HepG2 (cell line): ENCODE data around the gene AGBL3. TPM values are rescaled to one million over a fixed set of nuclear protein-coding genes. Genes with fewer than 3 reads are reported as not detected.
"Not testable (repeated sequence)": the region's sequence is repeated elsewhere in the genome, so short reads cannot be mapped to it uniquely, and the experiment has no call there.

Source experiments
- ATAC-seq: fragments of 200-7000 bp; cut with Tn5 transposase; 3 replicates; pipeline ENCODE4 v1.9.1; 2020; ENCODE audit warnings: mild to moderate bottlenecking, moderate library complexity
- BruUV-seq: library from RNA; stranded (reverse); fragments of 400-500 nt; replicated peaks from 2 replicates; lab custom pipeline; 2021; lab: Mats Ljungman, UMichigan
- CTCF ChIA-PET: fragments of 300-600 bp; formaldehyde crosslinking; extraction: SDS; loops from one replicate; lab custom pipeline; 2021; ENCODE audit warnings: low total read pairs, inconsistent platforms, low intra/inter-chr PET ratio; lab: Yijun Ruan, JAX
- POLR2A ChIA-PET: fragments of 350-600 bp; sonication (Branson Sonifier 250); formaldehyde crosslinking; loops from one replicate; lab custom pipeline; 2020; ENCODE audit warnings: antibody characterized with exemption, inconsistent platforms; lab: Yijun Ruan, JAX
- DNase-seq: peaks from one replicate; pipeline ENCODE4 v3.0.0-alpha.2; 2015; ENCODE audit warnings: low spot score
- FAIRE-seq: peaks from 3 replicates; lab custom pipeline; 2011; peaks lifted over from hg19 to GRCh38; lab: Jason Lieb, UNC
- H2AFZ ChIP-seq: one replicate; pipeline ENCODE4 v1.6.1; 2011; ENCODE audit warnings: low read length, inconsistent platforms
- H3K27ac ChIP-seq: fragments of 300-600 bp; 3 replicates; pipeline ENCODE4 v1.8.0; 2011; ENCODE audit warnings: mixed run types, mild to moderate bottlenecking, mixed read lengths, low read length, inconsistent platforms; ENCODE audit not compliant: insufficient read depth; ENCODE audit errors: extremely low read length
- H3K27me3 ChIP-seq, 2 experiments: fragments of 200-600 bp in 1 of 2; 2 replicates in 1 of 2; 3 replicates in 1 of 2; pipeline versions ENCODE4 v1.6.0 to v1.8.0; 2011; ENCODE audit warnings: low read length in 2 of 2, mild to moderate bottlenecking in 2 of 2, moderate library complexity in 2 of 2, inconsistent platforms in 1 of 2; ENCODE audit not compliant: insufficient read depth in 2 of 2, control insufficient read depth in 1 of 2
- H3K36me3 ChIP-seq, 2 experiments: fragments of 200-600 bp in 1 of 2; replicated peaks in 1 of 2; 2 replicates in 1 of 2; 3 replicates in 1 of 2; pipeline versions ENCODE4 v1.5.1 to v1.8.0; 2011; ENCODE audit warnings: low read length in 2 of 2, inconsistent platforms in 1 of 2; ENCODE audit not compliant: insufficient read depth in 2 of 2, control insufficient read depth in 1 of 2
- H3K4me1 ChIP-seq: 2 replicates; pipeline ENCODE4 v1.5.1; 2012; ENCODE audit warnings: low read length, inconsistent platforms; ENCODE audit not compliant: insufficient read depth
- H3K4me2 ChIP-seq: 2 replicates; pipeline ENCODE4 v1.6.0; 2011; ENCODE audit warnings: low read depth, low read length, inconsistent platforms
- H3K4me3 ChIP-seq, 3 experiments: fragments of 200-600 bp in 1 of 3; sonication (generic), shearing (Covaris generic) in 1 of 3; replicated peaks in 1 of 3; 2 replicates each; pipeline ENCODE4 v1.5.1; 2011 to 2016; ENCODE audit warnings: low read length in 3 of 3, inconsistent platforms in 2 of 3, low read depth in 2 of 3, mild to moderate bottlenecking in 2 of 3, control low read depth in 1 of 3, mixed read lengths in 1 of 3; ENCODE audit not compliant: insufficient read depth in 1 of 3
- H3K79me2 ChIP-seq: one replicate; pipeline ENCODE4 v1.6.1; 2011; ENCODE audit warnings: low read length, inconsistent platforms; ENCODE audit not compliant: insufficient read depth
- H3K9ac ChIP-seq: 2 replicates; pipeline ENCODE4 v1.6.0; 2011; ENCODE audit warnings: mild to moderate bottlenecking, low read depth, low read length, inconsistent platforms; ENCODE audit not compliant: insufficient read depth
- H3K9me3 ChIP-seq: 2 replicates; pipeline ENCODE4 v1.5.1; 2012; ENCODE audit warnings: mild to moderate bottlenecking, low read length
- H4K20me1 ChIP-seq: 2 replicates; pipeline ENCODE4 v1.6.0; 2011; ENCODE audit warnings: inconsistent platforms, mild to moderate bottlenecking, low read length, moderate library complexity; ENCODE audit not compliant: insufficient read depth
- CBX2 ChIP-seq, 2 experiments: fragments of 200-600 bp in 1 of 2; sonication (generic); formaldehyde crosslinking in 1 of 2; IDR thresholded peaks; 2 replicates each; pipeline versions ENCODE4 v1.7.0 to v1.8.1; 2018 to 2022; ENCODE audit warnings: low read depth in 2 of 2, low read length in 1 of 2, mild to moderate bottlenecking in 1 of 2, missing genetic modification reagents in 1 of 2
- ETV5 ChIP-seq: IDR thresholded peaks from 2 replicates; pipeline ENCODE4 v1.6.1; 2018; ENCODE audit warnings: missing biosample characterization, missing genetic modification reagents, inconsistent platforms, borderline replicate concordance
- NPAS2 ChIP-seq: sonication (generic); formaldehyde crosslinking; IDR thresholded peaks from 2 replicates; pipeline ENCODE4 v1.8.0; 2022; ENCODE audit warnings: mild to moderate bottlenecking, missing genetic modification reagents, borderline replicate concordance
- ZFP36L1 ChIP-seq: sonication (generic); formaldehyde crosslinking; IDR thresholded peaks from 2 replicates; pipeline ENCODE4 v1.8.0; 2022; ENCODE audit warnings: mild to moderate bottlenecking, missing genetic modification reagents, moderate library complexity
- ZKSCAN1 ChIP-seq: fragments of 150-350 bp; IDR thresholded peaks from 2 replicates; pipeline ENCODE4 v1.6.1; 2014; ENCODE audit warnings: low read length
- ZMAT3 ChIP-seq: sonication (generic); formaldehyde crosslinking; conservative IDR thresholded peaks from 2 replicates; pipeline ENCODE4 v1.7.0; 2021; ENCODE audit warnings: missing genetic modification reagents
- ZNF589 ChIP-seq: sonication (generic); formaldehyde crosslinking; conservative IDR thresholded peaks from 2 replicates; pipeline ENCODE4 v1.8.0; 2022; ENCODE audit warnings: mild to moderate bottlenecking, moderate library complexity, missing genetic modification reagents
- ZNF619 ChIP-seq: sonication (generic); formaldehyde crosslinking; IDR thresholded peaks from 2 replicates; pipeline ENCODE4 v1.4.0; 2020; ENCODE audit warnings: mild to moderate bottlenecking, missing genetic modification reagents
- WGBS: methylation state at CpG from one replicate; pipeline ENCODE4 v1.1.6; 2017; ENCODE audit warnings: low lambda C conversion rate; 5-methylcytosine and 5-hydroxymethylcytosine counted together
- in situ Hi-C: cut with HindIII; loops from 2 replicates; pipeline ENCODE4 v1.10.0; 2017; ENCODE audit warnings: low pct_unique_long_range_greater_than_20kb; ENCODE audit not compliant: extremely low pct_ligation_motif_present
- intact Hi-C: fragments of 100-400 bp; cut with micrococcal nuclease; formaldehyde crosslinking; loops from one replicate; pipeline ENCODE4 v1.10.0; 2022; ENCODE audit not compliant: unreplicated experiment
- polyA plus RNA-seq, 8 experiments: library from polyadenylated mRNA; depleted of rRNA in 3 of 8; stranded (reverse) in 7 of 8; unstranded in 1 of 8; fragments of >200 nt; fragmentation: Illumina TruSeq in 4 of 8; extraction: Trizol in 4 of 8; gene quantifications; 2 replicates each; pipeline versions ENCODE4 v1.2.1 to v1.2.3, GENCODE V29; 2011 to 2016; ENCODE audit warnings: low read depth in 4 of 8, missing spikeins in 1 of 8, mixed read lengths in 1 of 8; ENCODE audit not compliant: insufficient read depth in 1 of 8
- total RNA-seq, 5 experiments: library from RNA; depleted of rRNA; stranded (reverse); fragments of >200 nt; fragmentation: Illumina TruSeq; extraction: Trizol; gene quantifications; 2 replicates each; pipeline ENCODE4 v1.2.3, GENCODE V29; 2016; ENCODE audit warnings: low read depth in 1 of 5
- TF ChIP-seq, protein P1 (sequence below): IDR thresholded peaks from 2 replicates; pipeline ENCODE4 v1.6.1; 2016
- TF ChIP-seq, protein P2 (sequence below): sonication (generic); formaldehyde crosslinking; IDR thresholded peaks from 2 replicates; pipeline ENCODE4 v1.5.0; 2020; ENCODE audit warnings: mild to moderate bottlenecking, missing genetic modification reagents

AGBL3 gene
- total and polyA plus RNA-seq, 2 of the 13 experiments (the other 11 are each of a cell fraction or from before 2014, with no cell fraction given) = 2.2 to 7.2 TPM

DNA sequence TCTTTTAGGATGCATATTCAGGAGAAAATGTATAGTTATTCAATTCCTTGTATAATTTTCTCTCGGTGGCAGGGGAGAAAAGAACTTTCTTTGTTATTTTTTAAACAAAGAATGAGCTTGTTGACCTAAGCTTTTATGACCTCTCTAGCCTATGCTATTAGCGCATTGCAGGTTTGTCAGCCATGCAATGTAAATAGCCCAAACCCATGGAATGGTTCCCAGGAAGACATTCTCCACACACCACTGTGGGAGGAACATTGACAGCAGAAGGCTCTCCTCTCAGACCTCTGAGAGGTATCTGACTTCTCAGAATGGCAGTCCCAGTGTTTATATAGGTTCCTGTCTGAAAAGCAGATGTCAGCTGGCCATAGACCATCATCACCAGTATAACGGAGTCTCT lies 19.6 kb upstream of the AGBL3 start (continued):
- no peak for TF ChIP-seq ZMAT3 (CRISPR knock-in tag)
- no peak for TF ChIP-seq CBX2 (IDR thresholded peaks at IDR 0.05; ENCODE audit: low read depth, low read length)
- TF ChIP-seq CBX2 (CRISPR knock-in tag; IDR thresholded peaks at IDR 0.05; ENCODE audit: low read depth) = no peak
- no peak for TF ChIP-seq ZFP36L1 (CRISPR knock-in tag)

DNA sequence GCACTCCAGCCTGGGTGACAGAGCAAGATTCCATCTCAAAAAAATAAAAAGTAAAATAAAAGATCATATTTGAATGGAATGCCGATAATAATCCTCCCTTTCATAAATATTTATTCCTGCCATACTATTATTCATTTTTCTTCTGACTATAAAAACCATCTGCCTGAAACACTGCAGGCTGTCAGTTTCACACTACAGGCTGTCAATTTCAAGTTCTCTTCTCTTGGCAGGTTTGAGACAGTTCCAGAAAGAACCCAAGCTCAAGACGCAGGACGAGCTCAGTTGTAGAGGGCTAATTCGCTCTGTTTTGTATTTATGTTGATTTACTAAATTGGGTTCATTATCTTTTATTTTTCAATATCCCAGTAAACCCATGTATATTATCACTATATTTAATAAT lies 18.2 kb upstream of the AGBL3 start:
- ATAC-seq (no peak), DNase-seq (no peak), FAIRE-seq (no peak)
- ChIA-PET CTCF (no interaction called here), POLR2A (no interaction called here)
- no peaks in the 10 kb centered on the region for H3K4me1 ChIP-seq
- TF ChIP-seq ZNF589 = no peak
- no peak for TF ChIP-seq ZKSCAN1
- TF ChIP-seq ZNF619 = no peak
- TF ChIP-seq ETV5 = no peak
- TF ChIP-seq NPAS2 (CRISPR knock-in tag) = no peak
- TF ChIP-seq, protein P1, sequence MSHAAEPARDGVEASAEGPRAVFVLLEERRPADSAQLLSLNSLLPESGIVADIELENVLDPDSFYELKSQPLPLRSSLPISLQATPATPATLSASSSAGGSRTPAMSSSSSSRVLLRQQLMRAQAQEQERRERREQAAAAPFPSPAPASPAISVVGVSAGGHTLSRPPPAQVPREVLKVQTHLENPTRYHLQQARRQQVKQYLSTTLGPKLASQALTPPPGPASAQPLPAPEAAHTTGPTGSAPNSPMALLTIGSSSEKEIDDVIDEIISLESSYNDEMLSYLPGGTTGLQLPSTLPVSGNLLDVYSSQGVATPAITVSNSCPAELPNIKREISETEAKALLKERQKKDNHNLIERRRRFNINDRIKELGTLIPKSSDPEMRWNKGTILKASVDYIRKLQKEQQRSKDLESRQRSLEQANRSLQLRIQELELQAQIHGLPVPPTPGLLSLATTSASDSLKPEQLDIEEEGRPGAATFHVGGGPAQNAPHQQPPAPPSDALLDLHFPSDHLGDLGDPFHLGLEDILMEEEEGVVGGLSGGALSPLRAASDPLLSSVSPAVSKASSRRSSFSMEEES = no peak
- TF ChIP-seq, protein P2, sequence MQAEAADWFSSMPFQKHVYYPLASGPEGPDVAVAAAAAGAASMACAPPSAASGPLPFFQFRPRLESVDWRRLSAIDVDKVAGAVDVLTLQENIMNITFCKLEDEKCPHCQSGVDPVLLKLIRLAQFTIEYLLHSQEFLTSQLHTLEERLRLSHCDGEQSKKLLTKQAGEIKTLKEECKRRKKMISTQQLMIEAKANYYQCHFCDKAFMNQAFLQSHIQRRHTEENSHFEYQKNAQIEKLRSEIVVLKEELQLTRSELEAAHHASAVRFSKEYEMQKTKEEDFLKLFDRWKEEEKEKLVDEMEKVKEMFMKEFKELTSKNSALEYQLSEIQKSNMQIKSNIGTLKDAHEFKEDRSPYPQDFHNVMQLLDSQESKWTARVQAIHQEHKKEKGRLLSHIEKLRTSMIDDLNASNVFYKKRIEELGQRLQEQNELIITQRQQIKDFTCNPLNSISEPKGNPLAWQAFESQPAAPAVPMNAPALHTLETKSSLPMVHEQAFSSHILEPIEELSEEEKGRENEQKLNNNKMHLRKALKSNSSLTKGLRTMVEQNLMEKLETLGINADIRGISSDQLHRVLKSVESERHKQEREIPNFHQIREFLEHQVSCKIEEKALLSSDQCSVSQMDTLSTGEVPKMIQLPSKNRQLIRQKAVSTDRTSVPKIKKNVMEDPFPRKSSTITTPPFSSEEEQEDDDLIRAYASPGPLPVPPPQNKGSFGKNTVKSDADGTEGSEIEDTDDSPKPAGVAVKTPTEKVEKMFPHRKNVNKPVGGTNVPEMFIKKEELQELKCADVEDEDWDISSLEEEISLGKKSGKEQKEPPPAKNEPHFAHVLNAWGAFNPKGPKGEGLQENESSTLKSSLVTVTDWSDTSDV (CRISPR knock-in tag) = no peak
- no peaks in the 10 kb centered on the region for H3K79me2 ChIP-seq
- in situ Hi-C loops = no loop called here
- no peak overlapping the region for H2AFZ ChIP-seq
- H3K36me3 ChIP-seq = peaks cover 14 to 37% of the 10 kb centered on the region in 2 experiments; a peak in 4 of 5 replicates
- H3K27me3 ChIP-seq = no peaks in the 10 kb centered on the region
- no TSS peak for BruUV-seq
- no peaks in the 10 kb centered on the region for H4K20me1 ChIP-seq
- H3K4me2 ChIP-seq = no peak overlapping the region
- intact Hi-C loops = no loop called here
- H3K4me3 ChIP-seq = no peak overlapping the region
- 98% methylated on average over 4 of the region's 4 CpGs for WGBS
- no peaks in the 10 kb centered on the region for H3K9me3 ChIP-seq
- H3K9ac ChIP-seq = no peak overlapping the region
- H3K27ac ChIP-seq = no peak overlapping the region

DNA sequence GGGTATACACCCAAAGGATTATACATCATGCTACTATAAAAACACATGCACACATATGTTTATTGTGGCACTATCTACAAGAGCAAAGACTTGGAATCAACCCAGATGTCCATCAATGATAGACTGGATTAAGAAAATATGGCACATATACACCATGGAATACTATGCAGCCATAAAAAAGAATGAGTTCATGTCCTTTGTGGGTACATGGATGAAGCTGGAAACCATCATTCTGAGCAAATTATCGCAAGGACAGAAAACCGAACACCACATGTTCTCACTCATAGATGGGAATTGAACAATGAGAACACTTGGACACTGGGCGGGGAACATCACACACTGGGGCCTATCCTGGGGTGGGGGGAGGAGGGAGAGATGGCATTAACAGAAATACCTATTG lies 4.7 kb upstream of the AGBL3 start:
- FAIRE-seq, H3K36me3 ChIP-seq, H2AFZ ChIP-seq, H3K27me3 ChIP-seq, in situ Hi-C loops, H3K79me2 ChIP-seq, CTCF ChIA-PET, POLR2A ChIA-PET, H3K9me3 ChIP-seq, DNase-seq, intact Hi-C loops, H4K20me1 ChIP-seq, ATAC-seq, H3K9ac ChIP-seq, BruUV-seq, H3K4me3 ChIP-seq, H3K27ac ChIP-seq, H3K4me2 ChIP-seq, H3K4me1 ChIP-seq: not testable (repeated sequence)
- 74% methylated on average over 3 of the region's 3 CpGs for WGBS
